GM13977 (cell line): Measurements from ENCODE around the gene PAK2.

Experiments used
- DNase-seq: peaks from one replicate; pipeline ENCODE4 v3.0.0; 2012; ENCODE audit warnings: low spot score
- in situ Hi-C: fragments of 300-500 bp; cut with MboI; formaldehyde crosslinking; loops from one replicate; pipeline ENCODE4 v1.12.0; 2022; ENCODE audit warnings: low sequenced_read_pairs, low pct_unique_long_range_greater_than_20kb, mixed read lengths, inconsistent platforms; ENCODE audit not compliant: unreplicated experiment
- TF ChIP-seq, protein P1 (sequence below): IDR thresholded peaks from 2 replicates; pipeline ENCODE4 v1.5.1; 2012; ENCODE audit warnings: mild to moderate bottlenecking, control low read depth; ENCODE audit not compliant: insufficient read depth; ENCODE audit errors: extremely low read depth, missing control alignments

Gene PAK2

GRCh38 chr3:196794467-196794866 is 54.8 kb downstream of the PAK2 start:
- in situ Hi-C loops, result no loop called here
- TF ChIP-seq, protein P1, sequence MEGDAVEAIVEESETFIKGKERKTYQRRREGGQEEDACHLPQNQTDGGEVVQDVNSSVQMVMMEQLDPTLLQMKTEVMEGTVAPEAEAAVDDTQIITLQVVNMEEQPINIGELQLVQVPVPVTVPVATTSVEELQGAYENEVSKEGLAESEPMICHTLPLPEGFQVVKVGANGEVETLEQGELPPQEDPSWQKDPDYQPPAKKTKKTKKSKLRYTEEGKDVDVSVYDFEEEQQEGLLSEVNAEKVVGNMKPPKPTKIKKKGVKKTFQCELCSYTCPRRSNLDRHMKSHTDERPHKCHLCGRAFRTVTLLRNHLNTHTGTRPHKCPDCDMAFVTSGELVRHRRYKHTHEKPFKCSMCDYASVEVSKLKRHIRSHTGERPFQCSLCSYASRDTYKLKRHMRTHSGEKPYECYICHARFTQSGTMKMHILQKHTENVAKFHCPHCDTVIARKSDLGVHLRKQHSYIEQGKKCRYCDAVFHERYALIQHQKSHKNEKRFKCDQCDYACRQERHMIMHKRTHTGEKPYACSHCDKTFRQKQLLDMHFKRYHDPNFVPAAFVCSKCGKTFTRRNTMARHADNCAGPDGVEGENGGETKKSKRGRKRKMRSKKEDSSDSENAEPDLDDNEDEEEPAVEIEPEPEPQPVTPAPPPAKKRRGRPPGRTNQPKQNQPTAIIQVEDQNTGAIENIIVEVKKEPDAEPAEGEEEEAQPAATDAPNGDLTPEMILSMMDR, result no peak
- DNase-seq, result no peak

GRCh38 chr3:196796317-196796716 is 56.7 kb downstream of the PAK2 start:
- DNase-seq, result no peak
- TF ChIP-seq, protein P1, result no peak
- in situ Hi-C loops, result no loop called here

GRCh38 chr3:196800742-196801434 is 61.2 kb downstream of the PAK2 start:
- no peak for DNase-seq
- TF ChIP-seq, protein P1, result no peak
- in situ Hi-C loops, result no loop called here

DNA sequence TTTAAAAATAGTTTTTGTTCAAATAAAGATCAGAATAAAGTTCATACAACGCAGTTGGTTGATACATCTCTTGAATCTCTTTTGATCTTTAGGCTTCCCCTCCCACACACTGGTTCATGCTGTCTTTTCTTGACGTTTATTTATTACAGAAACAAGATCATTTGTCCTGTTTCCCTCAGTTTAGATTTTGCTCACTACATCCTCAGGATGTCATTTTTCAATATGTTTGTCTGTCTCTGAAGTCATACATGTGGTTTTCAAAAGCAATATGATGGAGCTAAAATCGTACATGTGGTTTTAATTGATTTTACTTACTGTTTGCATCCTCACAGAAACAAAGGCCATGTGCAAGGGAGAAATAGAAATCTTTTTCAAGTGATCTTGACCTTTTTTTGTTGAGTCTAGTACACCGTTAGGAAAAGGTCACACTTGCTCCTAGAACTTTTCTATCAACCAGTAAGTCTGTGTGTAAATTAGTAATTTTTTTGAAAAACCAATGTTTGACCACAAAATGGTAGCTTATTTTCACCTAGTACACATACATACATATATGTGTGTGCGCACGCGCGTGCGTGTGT is 64.3 kb downstream of the PAK2 start:
- no peak for DNase-seq
- TF ChIP-seq, protein P1, result no peak
- in situ Hi-C loops, result no loop called here

- DNase-seq, result no peak
- TF ChIP-seq, protein P1, result no peak
- in situ Hi-C loops, result no loop called here
Measured at GRCh38 chr3:196804773-196805172, 65.1 kb downstream of the PAK2 start.

DNA sequence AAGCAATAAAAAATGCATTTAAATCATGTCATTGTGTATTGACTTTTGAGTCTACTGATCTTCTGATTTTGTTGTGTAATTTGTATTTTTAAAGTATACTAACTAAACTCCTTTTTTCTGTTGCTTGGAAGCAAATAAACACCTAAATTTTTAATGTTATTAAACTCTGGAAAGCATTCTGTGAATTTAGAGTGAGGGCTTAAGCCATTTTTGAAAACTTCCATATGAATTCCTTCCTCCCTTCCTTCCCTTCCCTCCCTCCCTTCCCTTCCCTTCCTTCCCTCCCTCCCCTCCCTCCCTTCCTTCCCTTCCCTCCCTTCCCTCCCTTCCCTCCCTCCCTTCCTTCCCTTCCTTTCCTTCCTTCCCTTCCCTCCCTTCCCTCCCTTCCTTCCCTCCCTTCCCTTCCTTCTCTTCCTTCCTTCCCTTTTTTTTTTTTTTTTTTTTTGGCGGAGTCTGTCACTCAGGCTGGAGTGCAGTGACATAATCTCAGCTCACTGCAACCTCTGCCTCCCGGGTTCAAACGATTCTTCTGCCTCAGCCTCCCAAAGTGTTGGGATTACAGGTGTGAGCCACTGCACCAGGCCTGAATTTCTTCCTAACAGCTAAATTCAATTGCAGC is 71.4 kb downstream of the PAK2 start:
- TF ChIP-seq, protein P1, result no peak
- in situ Hi-C loops, result no loop called here
- no peak for DNase-seq
